RCC 7860 (cell line): ENCODE results near the gene UGT1A3.

Experiments
- DNase-seq: peaks from one replicate; pipeline ENCODE4 v3.0.0-alpha.2; 2015; ENCODE audit warnings: low spot score
- FAIRE-seq: peaks from 2 replicates; lab custom pipeline; 2012; peaks lifted over from hg19 to GRCh38; lab: Jason Lieb, UNC

UGT1A3 gene

GRCh38 chr2:233813236-233814055 lies 84.6 kb downstream of the UGT1A3 start:
- FAIRE-seq (no peak), DNase-seq (no peak)

- no peak for DNase-seq
- FAIRE-seq: no peak
These were observed 85.4 kb downstream of the UGT1A3 start for GRCh38 chr2:233814056-233814835.

- FAIRE-seq: no peak
- DNase-seq: no peak
These were observed 87.0 kb downstream of the UGT1A3 start for GRCh38 chr2:233815861-233816260.

- no peak for FAIRE-seq
These were observed 87.5 kb downstream of the UGT1A3 start for GRCh38 chr2:233816334-233816733.

GRCh38 chr2:233816771-233817170 lies 87.9 kb downstream of the UGT1A3 start:
- FAIRE-seq (no peak), DNase-seq (no peak)

More at GRCh38 chr2:233816334-233816733, 87.5 kb downstream of the UGT1A3 start:
- no peak for DNase-seq

GRCh38 chr2:233817361-233817911 lies 88.6 kb downstream of the UGT1A3 start:
- DNase-seq (no peak), FAIRE-seq (no peak)

GRCh38 chr2:233817995-233818638 lies 89.3 kb downstream of the UGT1A3 start:
- FAIRE-seq: no peak
- no peak for DNase-seq

- DNase-seq (no peak), FAIRE-seq (no peak)
These were observed 90.1 kb downstream of the UGT1A3 start for GRCh38 chr2:233818639-233819621.

- DNase-seq (no peak), FAIRE-seq (no peak)
These were observed 91.3 kb downstream of the UGT1A3 start for GRCh38 chr2:233819884-233820773.

- DNase-seq: no peak
- no peak for FAIRE-seq
These were observed 91.9 kb downstream of the UGT1A3 start for GRCh38 chr2:233820774-233821105.

- DNase-seq: no peak
- FAIRE-seq: no peak
These were observed 92.4 kb downstream of the UGT1A3 start for GRCh38 chr2:233821196-233821595.

- no peak for FAIRE-seq
- DNase-seq: no peak
These were observed 92.9 kb downstream of the UGT1A3 start for GRCh38 chr2:233821709-233822100.

- no peak for DNase-seq
- FAIRE-seq: no peak
These were observed 93.4 kb downstream of the UGT1A3 start for GRCh38 chr2:233822101-233822771.
